ENCODE data around the gene PTPRA. TPM values are rescaled to one million over a fixed set of nuclear protein-coding genes. Genes with fewer than 3 reads are reported as not detected.
A peak's percentile ranks its signal among the peaks of the same experiment; 100 is the strongest.

The PTPRA gene
- total RNA-seq, 2 experiments from 2014 or later: 42.0 to 43.1 TPM

DNA sequence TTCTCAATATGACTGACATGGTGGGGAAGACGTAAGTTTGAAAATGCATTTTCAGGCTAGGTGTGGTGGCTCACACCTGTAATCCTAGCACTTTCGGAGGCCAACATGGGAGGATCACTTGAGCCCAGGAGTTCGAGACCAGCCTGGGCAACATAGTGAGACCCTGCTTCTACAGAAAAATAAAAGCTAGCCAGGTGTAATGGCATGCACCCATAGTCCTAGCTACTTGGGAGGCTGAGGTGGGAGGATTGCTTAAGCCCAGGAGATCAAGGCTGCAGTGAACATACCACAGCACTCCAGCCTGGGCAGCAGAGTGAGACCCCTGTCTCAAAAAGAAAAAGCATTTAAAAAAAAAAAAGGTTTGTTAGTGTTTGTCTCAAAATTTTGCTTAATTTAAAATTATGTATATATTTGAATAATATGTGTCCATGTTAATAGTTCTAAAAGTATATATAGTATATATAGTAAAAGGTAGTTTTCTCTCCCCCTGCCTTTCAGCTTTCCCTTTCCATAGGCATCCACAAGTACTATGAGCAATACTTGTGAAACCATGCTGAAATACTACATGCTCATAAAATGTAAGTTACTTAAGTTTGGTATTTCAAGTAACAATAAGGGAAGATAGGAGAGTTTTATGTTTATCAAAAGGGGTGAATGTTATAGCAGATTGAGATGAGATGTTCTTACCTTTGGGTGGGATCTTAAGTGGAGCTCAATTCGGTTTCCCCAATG lies 15.1 kb downstream of the PTPRA start:
- intact Hi-C loops (cut with micrococcal nuclease): no loop called here

DNA sequence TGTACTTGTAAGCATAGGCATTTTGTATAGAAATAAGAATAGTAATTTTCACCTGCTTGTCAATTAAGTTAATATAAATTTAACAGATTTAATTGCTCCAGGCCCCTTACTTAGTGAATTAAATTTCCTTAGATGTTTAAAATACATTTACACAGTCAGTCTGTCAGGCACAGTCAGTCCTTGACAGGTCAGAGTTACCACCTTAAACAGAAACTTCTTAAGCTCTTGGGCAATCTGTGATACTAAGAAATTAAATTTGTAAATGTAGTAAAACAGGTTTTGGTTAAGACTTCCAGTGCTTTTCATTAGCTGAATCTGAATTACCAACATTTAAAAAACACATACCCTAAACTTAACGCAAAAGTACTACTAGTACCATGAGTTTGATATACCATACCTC lies 15.9 kb downstream of the PTPRA start:
- H3K4me3 Mint-ChIP-seq: no peak overlapping the region
- ChIA-PET POLR2A (interaction anchor here (1.5 kb wide), 1 partner anchor 10 kb away, joined by 3 read pairs; no protein-coding TSS in a partner anchor), CTCF (interaction anchor here (1.1 to 1.4 kb wide), 3 partner anchors 18 to 122 kb away, joined by 3 to 4 read pairs (median 3); no protein-coding TSS in a partner anchor)
- peaks cover 21% of the 10 kb centered on the region for H3K36me3 Mint-ChIP-seq (ENCODE audit: low read depth)
- ATAC-seq (no peak), DNase-seq (no peak)
- intact Hi-C loops (cut with micrococcal nuclease): no loop called here
- H3K9me3 Mint-ChIP-seq: no peaks in the 10 kb centered on the region
- H3K27ac Mint-ChIP-seq: no peak overlapping the region
- TF ChIP-seq, protein P1, sequence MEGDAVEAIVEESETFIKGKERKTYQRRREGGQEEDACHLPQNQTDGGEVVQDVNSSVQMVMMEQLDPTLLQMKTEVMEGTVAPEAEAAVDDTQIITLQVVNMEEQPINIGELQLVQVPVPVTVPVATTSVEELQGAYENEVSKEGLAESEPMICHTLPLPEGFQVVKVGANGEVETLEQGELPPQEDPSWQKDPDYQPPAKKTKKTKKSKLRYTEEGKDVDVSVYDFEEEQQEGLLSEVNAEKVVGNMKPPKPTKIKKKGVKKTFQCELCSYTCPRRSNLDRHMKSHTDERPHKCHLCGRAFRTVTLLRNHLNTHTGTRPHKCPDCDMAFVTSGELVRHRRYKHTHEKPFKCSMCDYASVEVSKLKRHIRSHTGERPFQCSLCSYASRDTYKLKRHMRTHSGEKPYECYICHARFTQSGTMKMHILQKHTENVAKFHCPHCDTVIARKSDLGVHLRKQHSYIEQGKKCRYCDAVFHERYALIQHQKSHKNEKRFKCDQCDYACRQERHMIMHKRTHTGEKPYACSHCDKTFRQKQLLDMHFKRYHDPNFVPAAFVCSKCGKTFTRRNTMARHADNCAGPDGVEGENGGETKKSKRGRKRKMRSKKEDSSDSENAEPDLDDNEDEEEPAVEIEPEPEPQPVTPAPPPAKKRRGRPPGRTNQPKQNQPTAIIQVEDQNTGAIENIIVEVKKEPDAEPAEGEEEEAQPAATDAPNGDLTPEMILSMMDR (IDR thresholded peaks at IDR 0.05): no peak
- peaks cover 54% of the 10 kb centered on the region for H3K4me1 Mint-ChIP-seq (ENCODE audit: low read depth)
- no peaks in the 10 kb centered on the region for H3K27me3 Mint-ChIP-seq

More for the DNA sequence above, 15.1 kb downstream of the PTPRA start:
- DNase-seq (no peak), ATAC-seq (no peak)
- CTCF ChIA-PET: interaction anchor here (0.6 to 1.4 kb wide), 5 partner anchors 9 to 165 kb away, joined by 3 to 4 read pairs (median 3); no protein-coding TSS in a partner anchor
- Mint-ChIP-seq H3K27ac (no peak overlapping the region), H3K27me3 (no peaks in the 10 kb centered on the region), H3K4me3 (no peak overlapping the region), H3K36me3 (ENCODE audit: low read depth) (peaks cover 23% of the 10 kb centered on the region), H3K4me1 (ENCODE audit: low read depth) (peaks cover 60% of the 10 kb centered on the region), H3K9me3 (no peaks in the 10 kb centered on the region)
- POLR2A ChIA-PET: interaction anchor here (0.8 to 1.5 kb wide), 4 partner anchors 9 to 98 kb away, joined by 3 read pairs; no protein-coding TSS in a partner anchor
- TF ChIP-seq, protein P1 (IDR thresholded peaks at IDR 0.05): no peak

DNA sequence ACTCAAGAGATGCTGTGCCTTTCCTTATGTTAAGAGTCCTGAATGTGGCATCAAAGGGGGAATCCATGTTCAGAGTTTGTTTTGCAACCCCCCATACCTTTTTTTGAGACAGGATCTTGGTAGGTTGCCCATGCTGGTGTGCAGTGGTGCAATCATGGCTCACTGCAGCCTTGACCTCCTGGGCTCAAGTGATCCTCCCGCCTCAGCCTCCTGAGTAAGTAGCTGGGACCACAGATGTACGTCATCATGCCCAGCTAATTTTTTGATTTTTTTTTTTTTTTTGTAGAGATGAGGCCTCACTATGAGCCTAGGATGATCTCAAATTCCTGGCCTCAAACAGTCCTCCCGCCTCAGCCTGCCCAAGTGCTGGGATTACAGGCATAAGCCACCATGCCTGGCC lies 16.5 kb downstream of the PTPRA start:
- ATAC-seq (no peak), DNase-seq (no peak)
- ChIA-PET POLR2A (interaction anchor here (0.8 kb wide), 1 partner anchor 25 kb away, joined by 3 read pairs; no protein-coding TSS in a partner anchor), CTCF (interaction anchor here (1.4 kb wide), 1 partner anchor 24 kb away, joined by 4 read pairs; no protein-coding TSS in a partner anchor)
- peaks cover 21% of the 10 kb centered on the region for H3K36me3 Mint-ChIP-seq (ENCODE audit: low read depth)
- H3K27me3 Mint-ChIP-seq: no peaks in the 10 kb centered on the region
- intact Hi-C loops (cut with micrococcal nuclease): no loop called here
- H3K4me3 Mint-ChIP-seq: no peak overlapping the region
- TF ChIP-seq, protein P1 (IDR thresholded peaks at IDR 0.05): no peak
- peak overlapping the region; percentile 18 for H3K27ac Mint-ChIP-seq
- no peaks in the 10 kb centered on the region for H3K9me3 Mint-ChIP-seq
- H3K4me1 Mint-ChIP-seq (ENCODE audit: low read depth): peaks cover 50% of the 10 kb centered on the region

DNA sequence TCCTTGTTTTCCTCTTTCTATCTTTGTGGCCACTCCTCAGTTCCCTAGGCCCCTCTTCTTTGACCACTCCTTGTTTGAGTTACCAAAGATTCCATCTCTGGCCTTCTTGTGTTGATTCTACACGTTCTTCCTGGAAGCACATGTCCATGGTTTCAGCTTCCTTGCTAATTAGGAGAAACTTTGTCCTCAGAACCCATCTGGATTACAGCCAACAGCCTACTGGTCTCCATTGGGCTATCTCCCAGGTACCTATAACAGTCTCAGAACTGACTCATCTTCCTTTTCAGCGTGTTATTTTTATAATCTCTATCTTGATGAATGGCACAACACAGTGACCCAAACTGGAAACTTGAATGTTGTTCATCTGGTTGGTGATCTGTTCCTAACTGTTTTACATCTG lies 17.5 kb downstream of the PTPRA start:
- Mint-ChIP-seq H3K27me3 (no peaks in the 10 kb centered on the region), H3K27ac (peak overlapping the region; percentile 49), H3K4me1 (ENCODE audit: low read depth) (peaks cover 41% of the 10 kb centered on the region), H3K36me3 (ENCODE audit: low read depth) (peaks cover 14% of the 10 kb centered on the region), H3K9me3 (peaks cover 2% of the 10 kb centered on the region), H3K4me3 (no peak overlapping the region)
- CTCF ChIA-PET: no interaction called here
- ATAC-seq (peak; percentile 37), DNase-seq (no peak)
- POLR2A ChIA-PET: interaction anchor here (0.8 to 1.9 kb wide), 2 partner anchors 12 to 26 kb away, joined by 3 to 5 read pairs; no protein-coding TSS in a partner anchor
- intact Hi-C loops (cut with micrococcal nuclease): no loop called here
- TF ChIP-seq, protein P1 (IDR thresholded peaks at IDR 0.05): no peak

DNA sequence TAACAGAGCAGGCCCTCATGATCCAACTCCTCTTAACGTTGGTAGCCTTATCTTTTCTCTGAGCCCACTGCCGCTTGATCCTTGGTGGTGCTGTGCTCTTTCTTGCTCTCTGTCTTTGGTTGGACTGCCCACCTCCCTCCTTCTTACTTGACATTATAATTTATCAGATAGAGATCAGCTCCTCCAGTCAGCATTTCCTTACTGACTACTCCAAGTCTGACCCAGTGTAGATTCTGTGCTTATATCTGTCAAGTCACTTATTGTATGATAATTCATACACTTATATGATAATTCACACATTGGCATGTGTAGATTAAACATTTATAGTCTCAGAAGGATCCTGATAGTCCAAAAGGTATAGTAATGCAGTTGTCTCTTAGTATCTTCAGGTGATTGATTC lies 18.1 kb downstream of the PTPRA start:
- Mint-ChIP-seq H3K9me3 (peaks cover 5% of the 10 kb centered on the region), H3K27ac (peak overlapping the region; percentile 49), H3K4me3 (no peak overlapping the region), H3K27me3 (no peaks in the 10 kb centered on the region), H3K4me1 (ENCODE audit: low read depth) (peaks cover 42% of the 10 kb centered on the region), H3K36me3 (ENCODE audit: low read depth) (peaks cover 17% of the 10 kb centered on the region)
- intact Hi-C loops (cut with micrococcal nuclease): no loop called here
- no peak for DNase-seq
- ChIA-PET POLR2A (interaction anchor here (1.9 kb wide), 1 partner anchor 13 kb away, joined by 5 read pairs; no protein-coding TSS in a partner anchor), CTCF (no interaction called here)
- ATAC-seq: no peak
- TF ChIP-seq, protein P1 (IDR thresholded peaks at IDR 0.05): no peak

Measured in activated CD8-positive, alpha-beta T cell treated with anti-CD3 and anti-CD28 coated beads for 36 hours (primary cell).